ENCODE results near the gene RAP1A.

RAP1A gene

DNA sequence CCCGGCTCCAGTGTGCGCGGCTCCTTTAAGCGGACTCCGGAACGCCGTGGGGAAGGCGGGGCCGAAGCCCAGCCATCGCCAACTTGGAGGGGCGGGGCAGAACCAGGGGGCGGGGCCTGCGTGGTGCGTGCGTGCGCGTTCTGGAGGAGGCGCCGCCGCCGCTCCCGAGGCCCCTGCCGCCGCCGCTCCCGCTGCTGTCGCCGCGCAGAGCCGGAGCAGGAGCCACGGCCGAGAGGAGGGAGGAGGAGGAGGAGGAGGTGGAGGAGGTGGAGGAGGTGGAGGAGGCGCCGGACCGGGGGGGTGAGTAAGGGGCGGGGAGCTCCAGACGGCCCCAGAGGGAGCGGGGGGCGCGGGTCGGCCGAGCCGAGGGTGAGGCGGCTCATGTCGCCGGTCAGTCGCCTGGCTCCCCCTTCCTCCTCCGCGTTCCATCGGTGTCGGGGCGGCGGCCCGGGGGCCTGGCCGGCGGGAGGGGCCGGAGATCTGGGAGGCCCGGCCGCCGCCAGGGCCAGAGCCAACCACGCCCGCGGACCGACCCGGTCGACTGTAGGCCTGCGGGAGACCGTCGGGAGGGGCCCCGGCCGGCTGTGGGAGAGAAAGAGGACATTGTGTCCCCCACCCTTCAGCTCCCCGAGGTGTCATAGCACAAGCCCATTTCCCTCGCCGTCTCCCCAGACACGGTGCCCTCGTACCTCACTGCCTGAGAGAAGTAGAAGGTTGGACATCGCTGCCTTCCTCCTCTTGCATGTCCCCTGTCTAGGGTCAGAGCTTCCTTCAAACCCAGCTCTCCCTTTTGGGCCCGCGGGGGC is at the start of gene RAP1A:
RAP1A (plus strand) TSS at position 155 of the 806 bp plus-strand sequence. CDS start 71,572 bp downstream, outside the sequence.
- H3K9me3 Mint-ChIP-seq: no peaks in the 10 kb centered on the region
- H3K36me3 Mint-ChIP-seq: peaks cover 49% of the 10 kb centered on the region
- H3K4me3 Mint-ChIP-seq: peak within 1 kb of the TSS; percentile 89
- peak within 1 kb of the TSS; percentile 87 for H3K27ac Mint-ChIP-seq
- ATAC-seq (peak; percentile 81), DNase-seq (ENCODE audit: low spot score in 2 of 2) (peak; percentile 89 to 94)
- H3K4me1 Mint-ChIP-seq: peaks cover 68% of the 10 kb centered on the region

GRCh38 chr1:111569913-111570312 is 49.7 kb upstream of the RAP1A start:
- no peak overlapping the region for H3K4me3 Mint-ChIP-seq
- no peak for DNase-seq (ENCODE audit: low spot score in 2 of 2)
- peak overlapping the region; percentile 61 for H3K27ac Mint-ChIP-seq
- no peaks in the 10 kb centered on the region for H3K9me3 Mint-ChIP-seq
- H3K36me3 Mint-ChIP-seq: no peaks in the 10 kb centered on the region
- no peak for ATAC-seq
- H3K4me1 Mint-ChIP-seq: peaks cover 17% of the 10 kb centered on the region

DNA sequence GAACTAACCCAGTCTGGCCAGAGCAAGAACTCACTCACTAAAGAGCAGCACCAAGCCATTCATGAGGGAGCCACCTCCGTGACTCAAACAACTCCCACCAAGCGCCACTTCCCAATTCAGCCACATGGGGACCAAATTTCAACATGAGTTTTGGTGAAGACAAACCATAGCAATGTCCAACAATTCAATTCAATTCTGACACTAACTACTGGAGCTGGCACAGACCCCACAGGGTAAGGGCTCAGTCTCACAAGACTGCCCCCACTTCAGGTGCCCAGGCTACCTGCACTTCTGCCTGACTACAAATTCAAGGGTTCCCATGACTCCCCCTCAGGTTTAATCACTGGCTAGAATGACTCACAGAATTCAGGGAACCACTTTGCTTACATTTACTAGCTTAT is 48.8 kb upstream of the RAP1A start:
- Mint-ChIP-seq H3K9me3 (no peaks in the 10 kb centered on the region), H3K27ac (peak overlapping the region; percentile 61), H3K36me3 (no peaks in the 10 kb centered on the region), H3K4me3 (peak overlapping the region; percentile 14), H3K4me1 (peaks cover 17% of the 10 kb centered on the region)
- peak; percentile 18 to 69 for DNase-seq (ENCODE audit: low spot score in 2 of 2)
- ATAC-seq: peak; percentile 86

GRCh38 chr1:111571239-111571638 is 48.4 kb upstream of the RAP1A start:
- DNase-seq (ENCODE audit: low spot score in 2 of 2) (no peak), ATAC-seq (no peak)
- Mint-ChIP-seq H3K4me1 (peaks cover 17% of the 10 kb centered on the region), H3K27ac (peak overlapping the region; percentile 61), H3K9me3 (no peaks in the 10 kb centered on the region), H3K4me3 (peak overlapping the region; percentile 14), H3K36me3 (no peaks in the 10 kb centered on the region)

GRCh38 chr1:111571987-111572386 is 47.6 kb upstream of the RAP1A start:
- Mint-ChIP-seq H3K36me3 (no peaks in the 10 kb centered on the region), H3K9me3 (no peaks in the 10 kb centered on the region)
- no peak for DNase-seq (ENCODE audit: low spot score in 2 of 2)

GRCh38 chr1:111576547-111576946 is 43.0 kb upstream of the RAP1A start:
- Mint-ChIP-seq H3K27ac (no peak overlapping the region), H3K4me1 (peaks cover 5% of the 10 kb centered on the region), H3K9me3 (no peaks in the 10 kb centered on the region), H3K36me3 (no peaks in the 10 kb centered on the region), H3K4me3 (no peak overlapping the region)
- DNase-seq (ENCODE audit: low spot score in 2 of 2): no peak
- no peak for ATAC-seq

More at GRCh38 chr1:111571987-111572386, 47.6 kb upstream of the RAP1A start:
- Mint-ChIP-seq H3K4me1 (peaks cover 22% of the 10 kb centered on the region), H3K4me3 (no peak overlapping the region), H3K27ac (no peak overlapping the region)
- no peak for ATAC-seq

DNA sequence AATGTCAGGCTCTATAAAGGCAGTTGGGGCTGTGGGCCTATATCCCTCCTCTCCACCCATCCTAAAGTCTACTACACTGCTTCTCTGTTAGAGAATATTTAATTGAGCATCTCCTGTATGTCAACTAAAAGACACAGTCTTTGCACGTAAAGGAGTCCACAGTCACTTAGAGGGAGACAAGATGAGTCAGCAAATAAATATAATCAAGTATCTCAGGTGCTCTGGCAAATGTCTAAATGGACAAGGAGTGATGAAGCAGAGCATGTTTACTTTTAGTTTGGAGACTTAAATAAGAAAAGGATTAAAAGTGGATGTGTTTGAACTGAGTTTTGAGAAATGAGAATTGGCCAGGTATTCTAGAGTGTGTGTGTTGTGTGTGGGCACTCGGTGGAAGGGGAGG is 41.8 kb upstream of the RAP1A start:
- no peak for DNase-seq (ENCODE audit: low spot score in 2 of 2)
- H3K9me3 Mint-ChIP-seq: no peaks in the 10 kb centered on the region
- peaks cover 11% of the 10 kb centered on the region for H3K4me1 Mint-ChIP-seq
- no peak for ATAC-seq
- H3K4me3 Mint-ChIP-seq: no peak overlapping the region
- H3K27ac Mint-ChIP-seq: no peak overlapping the region
- no peaks in the 10 kb centered on the region for H3K36me3 Mint-ChIP-seq

- DNase-seq (ENCODE audit: low spot score in 2 of 2): no peak
- peaks cover 11% of the 10 kb centered on the region for H3K4me1 Mint-ChIP-seq
- H3K9me3 Mint-ChIP-seq: no peaks in the 10 kb centered on the region
Measured at GRCh38 chr1:111581166-111581565, 38.4 kb upstream of the RAP1A start.

GRCh38 chr1:111582016-111582415 is 37.6 kb upstream of the RAP1A start:
- Mint-ChIP-seq H3K4me3 (no peak overlapping the region), H3K27ac (no peak overlapping the region), H3K4me1 (peaks cover 5% of the 10 kb centered on the region), H3K36me3 (no peaks in the 10 kb centered on the region), H3K9me3 (no peaks in the 10 kb centered on the region)
- no peak for ATAC-seq
- no peak for DNase-seq (ENCODE audit: low spot score in 2 of 2)

More at GRCh38 chr1:111581166-111581565, 38.4 kb upstream of the RAP1A start:
- Mint-ChIP-seq H3K27ac (peak overlapping the region; percentile 1), H3K36me3 (no peaks in the 10 kb centered on the region), H3K4me3 (no peak overlapping the region)
- no peak for ATAC-seq

DNA sequence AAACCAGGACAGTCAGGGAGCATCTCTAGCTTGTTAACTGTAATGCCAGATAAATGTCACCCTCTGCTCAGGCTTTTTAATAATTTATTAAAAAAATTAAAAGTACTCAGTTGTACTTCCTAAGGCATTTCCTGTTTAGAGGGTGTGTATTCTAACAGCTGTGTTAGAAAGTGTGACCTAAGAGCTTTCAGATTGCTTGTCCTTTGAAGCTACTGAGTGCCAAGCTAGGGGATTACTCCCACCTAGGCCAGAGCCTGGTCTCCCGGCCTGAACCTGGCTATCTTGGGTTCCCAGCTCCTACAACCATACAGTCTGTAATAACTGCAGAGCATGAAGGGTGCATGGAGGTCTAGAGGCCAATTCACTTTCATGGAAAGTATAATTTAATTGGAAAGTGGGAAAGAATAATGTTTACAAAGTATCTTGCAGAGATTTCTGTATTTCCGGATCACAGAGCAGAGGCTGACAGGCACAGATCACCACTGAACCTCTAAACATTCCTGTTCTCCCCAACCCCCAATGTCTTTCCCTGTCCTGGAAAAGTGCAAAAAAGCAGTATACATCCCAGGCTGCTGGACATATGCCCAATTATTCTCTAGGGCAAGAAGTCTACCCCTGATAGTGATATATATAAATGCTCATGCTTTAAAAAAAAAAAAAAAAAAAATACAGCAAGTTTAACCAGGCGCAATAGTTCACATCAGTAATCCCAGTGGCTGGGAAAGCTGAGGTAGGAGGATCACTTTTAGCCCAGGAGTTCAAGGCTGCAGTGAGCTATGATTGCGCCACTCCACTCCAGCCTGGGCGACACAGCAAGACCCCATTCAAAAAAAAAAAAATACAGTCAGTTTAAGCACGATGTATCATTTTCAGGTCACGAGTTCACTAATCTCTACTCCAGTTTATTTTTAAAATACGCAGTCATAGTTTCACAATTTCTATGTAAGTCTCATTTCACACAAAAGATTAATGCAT is 36.7 kb upstream of the RAP1A start:
- H3K4me3 Mint-ChIP-seq: no peak overlapping the region
- no peak overlapping the region for H3K27ac Mint-ChIP-seq
- H3K4me1 Mint-ChIP-seq: peaks cover 5% of the 10 kb centered on the region
- DNase-seq (ENCODE audit: low spot score in 2 of 2) (no peak), ATAC-seq (no peak)
- H3K9me3 Mint-ChIP-seq: no peaks in the 10 kb centered on the region
- H3K36me3 Mint-ChIP-seq: no peaks in the 10 kb centered on the region

GRCh38 chr1:111585447-111586086 is 34.0 kb upstream of the RAP1A start:
- Mint-ChIP-seq H3K27ac (no peak overlapping the region), H3K4me3 (no peak overlapping the region), H3K9me3 (no peaks in the 10 kb centered on the region), H3K36me3 (no peaks in the 10 kb centered on the region), H3K4me1 (peaks cover 5% of the 10 kb centered on the region)
- DNase-seq (ENCODE audit: low spot score in 2 of 2): no peak
- peak; percentile 69 for ATAC-seq

DNA sequence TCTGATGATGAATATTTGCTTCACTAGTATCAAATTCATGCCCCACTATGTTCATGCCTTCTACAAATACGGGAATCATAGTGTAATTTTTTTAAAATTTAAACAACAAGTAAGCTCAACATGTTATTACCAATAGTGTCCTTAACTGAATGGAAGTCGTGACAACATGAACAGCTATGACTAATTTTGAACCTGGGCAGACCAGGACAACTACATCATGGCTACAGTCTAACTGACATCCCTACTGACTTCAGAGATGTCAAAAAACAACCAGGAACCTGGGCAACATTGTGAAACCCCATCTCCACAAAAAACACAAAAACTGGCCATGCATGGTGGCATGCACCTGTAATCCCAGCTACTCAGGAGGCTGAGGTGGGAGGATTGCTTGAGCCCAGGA is 33.5 kb upstream of the RAP1A start:
- Mint-ChIP-seq H3K9me3 (no peaks in the 10 kb centered on the region), H3K4me3 (no peak overlapping the region), H3K27ac (no peak overlapping the region), H3K36me3 (no peaks in the 10 kb centered on the region), H3K4me1 (peaks cover 8% of the 10 kb centered on the region)
- DNase-seq (ENCODE audit: low spot score in 2 of 2): no peak
- peak; percentile 58 for ATAC-seq

DNA sequence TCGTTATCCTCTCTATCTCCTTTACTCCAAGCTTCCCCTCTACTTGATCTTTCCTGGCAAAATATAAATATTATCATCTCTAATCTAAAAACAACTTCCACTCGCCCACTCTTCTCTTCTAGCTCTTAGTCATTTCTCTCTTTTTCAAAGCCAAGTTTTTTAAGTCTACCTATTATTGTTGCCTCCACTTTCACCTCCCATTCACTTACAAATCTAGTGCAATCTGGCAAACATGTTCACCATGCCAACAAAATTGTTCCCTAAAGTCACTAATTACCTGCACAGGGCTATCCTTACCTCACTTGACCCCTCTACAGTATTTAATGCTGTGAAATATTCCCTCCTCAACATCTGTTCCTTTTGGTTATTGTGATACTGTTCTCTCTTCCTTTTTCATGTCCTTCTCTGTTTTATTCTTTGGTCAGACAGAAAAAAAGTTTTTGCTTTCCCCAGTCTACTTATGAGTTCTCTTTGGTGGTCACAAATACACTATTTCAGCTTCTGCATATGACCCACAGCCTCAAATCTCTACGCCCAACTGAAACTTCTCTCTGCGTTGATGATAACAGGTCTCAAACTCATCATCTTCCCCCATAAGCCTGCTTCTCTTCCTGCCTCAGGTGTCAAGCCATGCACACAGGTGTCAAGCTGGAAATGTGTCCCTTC is 31.9 kb upstream of the RAP1A start:
- Mint-ChIP-seq H3K4me1 (peaks cover 18% of the 10 kb centered on the region), H3K4me3 (no peak overlapping the region), H3K9me3 (no peaks in the 10 kb centered on the region), H3K27ac (no peak overlapping the region), H3K36me3 (peaks cover 2% of the 10 kb centered on the region)
- DNase-seq (ENCODE audit: low spot score in 2 of 2) (no peak), ATAC-seq (no peak)

DNA sequence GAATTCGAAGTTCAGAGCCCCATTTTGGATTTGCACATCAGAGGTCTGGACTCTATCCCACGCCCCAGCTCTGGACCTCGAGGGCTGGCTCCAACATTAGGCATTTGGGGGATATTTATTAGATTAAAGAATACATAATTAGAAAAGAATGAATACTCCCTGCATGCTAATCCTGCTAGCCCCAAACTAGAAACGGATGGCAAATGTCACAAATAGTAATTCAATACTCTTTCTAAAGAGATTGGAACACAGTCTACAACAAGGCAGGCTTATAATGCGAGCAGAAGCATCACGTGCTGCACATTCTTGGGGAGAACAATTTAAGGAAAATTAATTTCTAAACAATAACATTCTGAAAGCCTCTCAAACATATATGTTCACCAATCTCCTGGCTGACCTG is 27.7 kb upstream of the RAP1A start:
- Mint-ChIP-seq H3K27ac (peak overlapping the region; percentile 96), H3K4me3 (peak overlapping the region; percentile 7), H3K4me1 (peaks cover 59% of the 10 kb centered on the region), H3K36me3 (peaks cover 8% of the 10 kb centered on the region), H3K9me3 (no peaks in the 10 kb centered on the region)
- no peak for DNase-seq (ENCODE audit: low spot score in 2 of 2)
- no peak for ATAC-seq

All from stimulated activated effector memory CD8-positive, alpha-beta T cell treated with anti-CD3 and anti-CD28 coated beads, Interleukin-12 subunit alpha, Interleukin-12 subunit beta, amount 100 ng/mL, for 72 hours (primary cell).